Hindlimb muscle (tissue), 1 donor: Measurements from ENCODE around the gene TARBP1. TPM values are rescaled to one million over a fixed set of nuclear protein-coding genes. Genes with fewer than 3 reads are reported as not detected.
"Not testable (repeated sequence)": the region's sequence is repeated elsewhere in the genome, so short reads cannot be mapped to it uniquely, and the experiment has no call there.

ENCODE experiments used
- DNase-seq: peaks from one replicate; pipeline ENCODE4 v3.0.0-alpha.2; 2013
- polyA plus RNA-seq: library from polyadenylated mRNA; unstranded; fragments of 120-200 nt; gene quantifications from one replicate; pipeline ENCODE4 v1.2.1, GENCODE V29; 2013; ENCODE audit not compliant: insufficient read length

The TARBP1 gene
- polyA plus RNA-seq, 1 donor: 29.6 TPM

GRCh38 chr1:234431255-234431654 lies 47.7 kb downstream of the TARBP1 start:
- no peak for DNase-seq

- no peak for DNase-seq
Observed at GRCh38 chr1:234430691-234431090, 48.3 kb downstream of the TARBP1 start.

GRCh38 chr1:234429434-234429806 lies 49.6 kb downstream of the TARBP1 start:
- no peak for DNase-seq

- DNase-seq: no peak
Observed at GRCh38 chr1:234427950-234428646, 50.9 kb downstream of the TARBP1 start.

DNA sequence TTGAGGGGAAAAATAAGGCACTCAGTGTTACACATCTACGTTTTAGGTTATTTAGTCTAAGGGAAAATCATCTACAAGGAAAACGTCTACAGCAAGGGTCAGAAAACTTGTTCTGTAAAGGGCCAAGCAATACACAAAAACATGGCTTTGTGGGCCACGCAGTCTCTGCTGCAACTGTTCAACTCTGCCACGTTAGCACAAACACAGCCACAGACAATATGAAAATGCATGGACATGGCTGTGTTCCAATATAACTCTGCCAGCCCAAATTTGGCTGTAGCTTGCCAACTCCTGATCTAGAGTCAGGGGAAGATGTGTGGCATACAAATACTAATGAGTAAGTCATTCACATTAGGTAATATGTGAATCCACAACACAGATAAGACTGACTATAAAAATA lies 65.0 kb downstream of the TARBP1 start:
- no peak for DNase-seq

- DNase-seq: no peak
Observed at GRCh38 chr1:234413485-234413884, 65.5 kb downstream of the TARBP1 start.

- DNase-seq: no peak
Observed at GRCh38 chr1:234412830-234413229, 66.1 kb downstream of the TARBP1 start.

GRCh38 chr1:234409328-234409727 lies 69.7 kb downstream of the TARBP1 start:
- DNase-seq: no peak

GRCh38 chr1:234408757-234409156 lies 70.2 kb downstream of the TARBP1 start:
- DNase-seq: no peak

GRCh38 chr1:234406871-234407270 lies 72.1 kb downstream of the TARBP1 start:
- DNase-seq: no peak

DNA sequence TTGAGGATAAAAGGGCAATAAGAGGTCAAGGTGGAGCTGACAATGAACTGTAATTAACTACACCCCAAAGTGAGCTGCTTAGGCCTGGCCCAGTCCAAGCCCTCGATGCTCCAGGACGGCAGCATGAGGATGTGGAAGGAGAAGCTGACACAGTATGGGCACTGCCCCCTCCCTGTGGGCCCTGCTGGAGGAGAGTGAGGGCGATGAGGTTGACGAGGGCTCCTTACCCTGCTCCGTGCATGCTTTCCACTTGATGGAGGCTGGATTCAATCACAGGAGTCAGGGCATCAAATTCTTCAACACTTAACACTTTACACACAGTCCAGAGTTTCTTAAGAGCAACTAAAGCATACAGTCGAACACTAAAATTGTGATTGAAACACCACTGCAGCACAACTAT lies 73.3 kb downstream of the TARBP1 start:
- DNase-seq: no peak

DNA sequence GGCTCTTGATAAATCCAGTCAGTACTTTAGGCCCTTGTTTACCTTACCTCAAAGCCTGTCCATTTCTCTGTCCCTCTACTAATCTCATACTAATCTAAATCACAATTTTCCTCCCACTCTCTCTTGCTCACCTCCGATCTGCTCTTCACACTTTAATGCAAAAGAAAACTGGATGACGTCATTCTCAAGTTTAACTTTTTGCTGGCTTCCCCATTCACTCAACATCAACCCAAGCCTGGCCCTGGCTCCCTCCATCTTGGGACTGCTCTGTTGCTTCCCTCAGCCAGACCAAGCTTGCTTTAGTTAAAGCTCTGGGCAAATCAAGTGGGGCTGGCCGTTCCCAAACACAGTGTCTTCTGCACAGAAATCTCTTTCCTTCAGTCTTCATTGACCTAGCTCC lies 76.0 kb downstream of the TARBP1 start:
- DNase-seq: no peak

GRCh38 chr1:234401658-234402057 lies 77.3 kb downstream of the TARBP1 start:
- DNase-seq: no peak

DNA sequence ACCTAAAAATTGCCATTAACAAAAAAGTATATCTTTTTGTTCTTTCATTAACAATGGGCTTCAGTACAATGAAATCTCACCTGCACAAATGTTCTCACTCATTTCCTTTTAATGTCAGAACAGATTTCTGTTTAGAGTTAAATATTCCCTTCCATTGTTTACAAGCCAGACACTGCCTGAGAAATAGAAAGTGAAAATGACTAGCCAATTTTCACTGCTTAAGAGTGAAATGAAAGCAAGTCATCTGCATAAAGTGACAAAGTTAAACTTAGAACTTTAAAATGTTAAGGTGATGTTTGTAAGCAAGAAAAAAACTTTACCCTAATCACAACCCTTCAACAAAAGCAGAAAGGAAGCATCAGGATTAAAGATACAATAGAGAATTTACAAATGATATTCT lies 78.2 kb downstream of the TARBP1 start:
- no peak for DNase-seq

- DNase-seq: not testable (repeated sequence)
Observed at GRCh38 chr1:234399515-234399914, 79.5 kb downstream of the TARBP1 start.

DNA sequence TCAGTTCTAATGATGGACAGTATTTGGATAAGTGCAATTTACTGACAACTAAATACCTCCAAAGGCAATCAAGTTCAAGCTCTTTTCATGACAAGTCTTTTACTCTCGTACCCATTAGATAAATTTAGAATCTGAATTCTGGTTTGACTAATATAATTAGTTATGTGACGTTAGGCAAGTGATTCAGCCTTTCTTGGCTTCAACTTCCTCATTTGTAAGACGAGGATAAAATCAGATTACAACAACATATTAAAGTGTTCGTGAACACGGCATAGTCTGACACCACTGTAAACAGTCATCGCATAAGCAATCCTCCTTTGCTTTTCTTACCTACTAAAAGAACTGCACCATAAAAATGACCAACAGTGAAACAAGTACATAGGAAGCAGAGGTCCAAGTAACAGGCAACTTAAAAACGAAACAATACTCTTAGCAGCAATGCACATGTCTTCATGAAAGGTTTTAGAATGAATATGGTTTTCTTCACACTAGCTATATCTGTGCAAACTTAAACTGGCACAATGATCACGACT lies 80.1 kb downstream of the TARBP1 start:
- no peak for DNase-seq

DNA sequence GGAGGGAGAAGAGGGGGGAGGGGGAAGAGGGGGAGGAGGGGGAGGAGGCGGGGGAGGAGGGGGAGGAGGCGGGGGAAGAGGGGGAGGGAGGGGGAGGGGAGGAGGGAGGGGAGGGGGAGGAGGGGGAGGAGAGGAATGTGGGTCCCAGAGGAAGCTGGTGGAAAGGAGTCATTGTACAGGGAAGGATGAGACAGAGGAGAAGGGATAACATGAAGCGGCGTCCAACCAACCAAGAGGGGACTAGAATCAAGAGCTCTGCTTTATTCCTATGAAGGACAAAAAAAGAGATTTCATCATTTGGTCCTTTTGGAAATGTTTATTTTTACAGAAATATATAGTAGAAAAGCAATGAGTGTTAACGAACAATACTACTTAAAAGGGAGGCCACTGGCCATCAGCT lies 81.2 kb downstream of the TARBP1 start:
- no peak for DNase-seq

GRCh38 chr1:234396871-234397270 lies 82.1 kb downstream of the TARBP1 start:
- DNase-seq: no peak

DNA sequence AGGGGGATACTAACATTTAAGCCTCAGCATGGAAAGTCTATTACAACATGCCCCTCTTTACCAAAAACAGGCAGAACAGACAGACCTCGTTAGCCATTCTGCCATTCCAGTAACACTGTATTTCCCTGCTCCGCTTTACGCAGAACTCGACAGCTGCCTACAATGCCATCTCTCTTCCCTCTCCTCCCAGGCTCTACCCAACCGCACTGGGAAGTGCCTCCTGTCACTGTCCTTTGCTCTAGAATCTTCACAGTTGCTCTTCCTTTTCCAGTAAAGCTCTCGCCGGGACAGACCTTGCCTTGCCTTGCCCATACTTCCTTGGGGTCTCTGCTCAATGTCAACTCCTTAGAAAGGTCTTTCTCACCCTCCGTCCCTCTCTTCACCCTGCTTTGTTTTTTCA lies 82.9 kb downstream of the TARBP1 start:
- DNase-seq: no peak

GRCh38 chr1:234395297-234395696 lies 83.7 kb downstream of the TARBP1 start:
- no peak for DNase-seq

GRCh38 chr1:234393190-234393589 lies 85.8 kb downstream of the TARBP1 start:
- DNase-seq: no peak

- no peak for DNase-seq
Observed at GRCh38 chr1:234388094-234388493, 90.9 kb downstream of the TARBP1 start.

DNA sequence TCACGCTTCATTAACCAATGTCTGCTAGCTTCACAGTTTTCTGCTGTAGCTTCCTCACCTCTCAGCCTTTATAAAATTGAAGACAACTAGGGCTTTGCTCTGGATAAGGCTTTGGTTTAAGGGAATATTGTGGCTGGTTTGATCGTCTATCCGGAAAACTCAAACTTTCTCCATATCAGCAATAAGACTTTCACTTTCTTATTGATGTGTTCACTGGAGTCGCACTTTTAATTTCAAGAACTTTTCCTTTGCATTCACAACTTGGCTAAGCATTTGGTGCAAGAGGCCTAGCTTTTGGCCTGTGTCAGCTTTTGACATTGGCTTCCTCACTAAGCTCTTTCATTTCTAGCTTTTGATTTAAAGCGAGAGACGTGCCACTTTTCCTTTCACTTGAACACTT lies 92.9 kb downstream of the TARBP1 start:
- no peak for DNase-seq

DNA sequence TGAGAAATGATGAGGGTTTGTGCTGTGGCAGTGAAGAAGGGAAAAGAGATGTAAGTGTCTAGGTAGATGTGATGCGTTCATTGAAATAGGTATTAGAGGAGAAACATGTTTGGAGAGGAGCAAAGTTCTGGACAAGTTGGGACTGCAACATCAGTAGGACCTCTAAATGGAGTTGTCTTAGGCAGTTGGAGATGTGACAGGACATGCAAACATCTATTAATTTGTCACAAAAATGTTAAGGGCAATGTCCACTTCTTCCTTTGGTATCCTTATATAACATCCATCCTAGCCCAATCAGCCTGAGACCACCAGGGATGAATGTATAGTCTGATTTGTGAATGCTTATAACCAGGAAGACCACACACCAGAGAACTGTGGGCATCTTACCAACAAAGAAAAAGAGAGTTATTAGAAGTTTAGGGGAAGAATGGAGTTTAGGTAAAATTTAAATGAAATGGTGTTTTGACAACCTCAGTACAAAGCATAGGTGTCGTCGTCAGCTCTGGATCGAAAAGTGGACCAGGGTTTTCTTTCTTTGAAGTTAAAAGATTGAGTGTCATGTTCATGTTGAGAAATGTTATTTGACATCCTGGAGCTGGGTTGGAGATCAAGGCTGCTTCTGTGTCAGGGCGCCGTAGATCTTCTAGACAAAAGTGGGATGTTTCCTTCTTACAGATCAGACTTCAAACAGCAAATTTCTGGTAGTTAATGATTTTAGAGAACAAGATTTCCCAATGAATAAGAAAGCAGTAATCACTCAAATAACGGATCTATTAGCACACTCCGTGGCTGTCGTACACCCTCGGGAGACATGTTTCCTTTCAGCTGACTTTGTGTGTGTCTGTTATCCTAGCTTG lies 97.1 kb downstream of the TARBP1 start:
- DNase-seq: no peak
